IMR-90 (cell line): ENCODE results near the gene PARD6G. TPM values are rescaled to one million over a fixed set of nuclear protein-coding genes. Genes with fewer than 3 reads are reported as not detected.

Experiments used
- ATAC-seq: fragments of 200-7000 bp; cut with Tn5 transposase; 2 replicates; pipeline ENCODE4 v1.9.1; 2020; ENCODE audit warnings: low read depth, mild to moderate bottlenecking, moderate library complexity
- BruUV-seq: library from RNA; stranded (reverse); fragments of 400-500 nt; replicated peaks from 2 replicates; lab custom pipeline; 2021; lab: Mats Ljungman, UMichigan
- CTCF ChIA-PET: fragments of 300-600 bp; formaldehyde crosslinking; extraction: SDS; loops from one replicate; lab custom pipeline; 2021; ENCODE audit warnings: antibody characterized with exemption; lab: Yijun Ruan, JAX
- POLR2A ChIA-PET: fragments of 300-600 bp; sonication (Branson Sonifier 250); formaldehyde crosslinking; loops from one replicate; lab custom pipeline; 2022; ENCODE audit warnings: antibody characterized with exemption; ENCODE audit not compliant: unreplicated experiment; lab: Charles Lee
- DNase-seq: peaks from one replicate; pipeline ENCODE4 v3.0.0; 2013
- H2AFZ ChIP-seq: replicated peaks from 2 replicates; pipeline ENCODE3; 2013; ENCODE audit warnings: low read length, mild to moderate bottlenecking; ENCODE audit not compliant: poor library complexity
- H2AK5ac ChIP-seq: 2 replicates; pipeline ENCODE4 v1.6.1; 2013; ENCODE audit warnings: low read depth, low read length, inconsistent platforms
- H2AK9ac ChIP-seq: replicated peaks from 2 replicates; pipeline ENCODE3; 2013; ENCODE audit warnings: mild to moderate bottlenecking, low read depth, low read length, moderate library complexity; ENCODE audit not compliant: poor library complexity
- H2BK120ac ChIP-seq: 2 replicates; pipeline ENCODE4 v1.6.1; 2013; ENCODE audit warnings: low read depth, low read length, inconsistent platforms
- H2BK15ac ChIP-seq: 3 replicates; pipeline ENCODE4 v1.6.1; 2013; ENCODE audit warnings: low read depth, low read length, inconsistent platforms
- H2BK20ac ChIP-seq: 2 replicates; pipeline ENCODE4 v1.6.1; 2013; ENCODE audit warnings: low read depth, mild to moderate bottlenecking, inconsistent platforms, low read length, moderate library complexity
- H2BK5ac ChIP-seq: 2 replicates; pipeline ENCODE4 v1.6.1; 2013; ENCODE audit warnings: mild to moderate bottlenecking, low read depth, low read length, inconsistent platforms; ENCODE audit not compliant: poor library complexity, severe bottlenecking
- H3K14ac ChIP-seq: replicated peaks from 2 replicates; pipeline ENCODE4 v1.6.1; 2013; ENCODE audit warnings: low read depth, low read length, inconsistent platforms
- H3K18ac ChIP-seq: 2 replicates; pipeline ENCODE4 v1.6.1; 2013; ENCODE audit warnings: low read depth, low read length, control low read depth
- H3K23ac ChIP-seq: 2 replicates; pipeline ENCODE4 v1.6.1; 2013; ENCODE audit warnings: low read depth, low read length, inconsistent platforms
- H3K27ac ChIP-seq: 2 replicates; pipeline ENCODE4 v1.5.1; 2013; ENCODE audit warnings: mild to moderate bottlenecking, control low read depth, low read length; ENCODE audit not compliant: insufficient read depth
- H3K27me3 ChIP-seq: 2 replicates; pipeline ENCODE4 v1.6.1; 2013; ENCODE audit warnings: low read length; ENCODE audit not compliant: control insufficient read depth, insufficient read depth
- H3K36me3 ChIP-seq: 2 replicates; pipeline ENCODE4 v1.6.1; 2013; ENCODE audit warnings: low read length, mixed read lengths; ENCODE audit not compliant: control insufficient read depth, insufficient read depth
- H3K4ac ChIP-seq: 2 replicates; pipeline ENCODE4 v1.6.1; 2013; ENCODE audit warnings: low read depth, low read length, inconsistent platforms
- H3K4me1 ChIP-seq: 2 replicates; pipeline ENCODE4 v1.6.1; 2013; ENCODE audit warnings: low read length, mixed read lengths; ENCODE audit not compliant: control insufficient read depth, insufficient read depth
- H3K4me2 ChIP-seq: 2 replicates; pipeline ENCODE4 v1.6.1; 2013; ENCODE audit warnings: low read depth, mild to moderate bottlenecking, control low read depth, low read length, moderate library complexity
- H3K4me3 ChIP-seq: 2 replicates; pipeline ENCODE4 v1.5.1; 2013; ENCODE audit warnings: low read depth, mild to moderate bottlenecking, control low read depth, low read length, moderate library complexity; ENCODE audit not compliant: insufficient read depth
- H3K56ac ChIP-seq: 2 replicates; pipeline ENCODE4 v1.6.1; 2013; ENCODE audit warnings: low read length, inconsistent platforms; ENCODE audit not compliant: insufficient read depth; ENCODE audit errors: extremely low read depth
- H3K79me1 ChIP-seq, 2 experiments: 2 replicates each; pipeline ENCODE4 v1.6.1; 2013; ENCODE audit warnings: low read length in 2 of 2, inconsistent platforms in 1 of 2, low read depth in 1 of 2
- H3K9ac ChIP-seq: 2 replicates; pipeline ENCODE4 v1.6.1; 2013; ENCODE audit warnings: low read depth, low read length, control low read depth
- H3K9me1 ChIP-seq: 2 replicates; pipeline ENCODE4 v1.6.1; 2013; ENCODE audit warnings: low read length, inconsistent platforms; ENCODE audit not compliant: insufficient read depth
- H3K9me3 ChIP-seq: 2 replicates; pipeline ENCODE4 v1.6.1; 2013; ENCODE audit warnings: low read length; ENCODE audit not compliant: control insufficient read depth, insufficient read depth
- H4K20me1 ChIP-seq: 2 replicates; pipeline ENCODE4 v1.6.1; 2013; ENCODE audit warnings: low read length, inconsistent platforms; ENCODE audit not compliant: insufficient read depth
- H4K5ac ChIP-seq: 2 replicates; pipeline ENCODE4 v1.6.1; 2013; ENCODE audit warnings: mild to moderate bottlenecking, low read depth, low read length, control low read depth
- H4K8ac ChIP-seq, 2 experiments: 2 replicates each; pipeline ENCODE4 v1.6.1; 2013; ENCODE audit warnings: low read depth in 2 of 2, low read length in 2 of 2, control low read depth in 1 of 2, inconsistent platforms in 1 of 2
- H4K91ac ChIP-seq: 2 replicates; pipeline ENCODE4 v1.6.1; 2013; ENCODE audit warnings: low read depth, low read length, inconsistent platforms; ENCODE audit not compliant: insufficient read depth
- ELK1 ChIP-seq: fragments of 150-350 bp; IDR thresholded peaks from 2 replicates; pipeline ENCODE4 v1.6.1; 2016; ENCODE audit warnings: low read depth, mild to moderate bottlenecking, low read length, moderate library complexity, borderline replicate concordance
- POLR2A ChIP-seq: IDR thresholded peaks from 2 replicates; pipeline ENCODE4 v1.6.1; 2012; ENCODE audit warnings: mild to moderate bottlenecking, low read depth, low read length
- WGBS, 2 experiments: methylation state at CpG; one replicate each; pipeline versions ENCODE4 v1.1.5 to v1.1.7; 2013; ENCODE audit warnings: missing lambda C conversion rate in 2 of 2; ENCODE audit not compliant: insufficient read length in 1 of 2; ENCODE audit errors: extremely low coverage in 2 of 2; 5-methylcytosine and 5-hydroxymethylcytosine counted together
- dilution Hi-C: fragments of 300-500 bp; cut with HindIII; formaldehyde crosslinking; loops from one replicate; pipeline ENCODE4 v1.14.3; 2018; ENCODE audit warnings: low sequenced_read_pairs; ENCODE audit not compliant: unreplicated experiment
- in situ Hi-C: fragments of 300-500 bp; cut with MboI; formaldehyde crosslinking; loops from 3 replicates; pipeline ENCODE4 v1.14.3; 2019; ENCODE audit warnings: low sequenced_read_pairs, inconsistent platforms, mixed read lengths
- intact Hi-C: fragments of 100-400 bp; cut with micrococcal nuclease; formaldehyde crosslinking; loops from 2 replicates; pipeline ENCODE4 v1.10.0; 2022
- polyA plus RNA-seq, 3 experiments: library from polyadenylated mRNA; depleted of rRNA; stranded (reverse); fragments of >200 nt; gene quantifications; 2 replicates each; pipeline ENCODE4 v1.2.3, GENCODE V29; 2012; ENCODE audit warnings: low replicate concordance in 1 of 3
- total RNA-seq: library from RNA; depleted of rRNA; stranded (reverse); fragments of >200 nt; gene quantifications from 2 replicates; pipeline ENCODE4 v1.2.3, GENCODE V29; 2012
- TF ChIP-seq, protein P1 (sequence below): fragments of 150-350 bp; IDR thresholded peaks from 2 replicates; pipeline ENCODE4 v1.6.1; 2017; ENCODE audit warnings: mild to moderate bottlenecking, antibody characterized with exemption, low read length, low read depth

Gene PARD6G
- total and polyA plus RNA-seq, 2 of the 4 experiments (the other 2 are of a cell fraction): 2.5 to 4.6 TPM

- DNase-seq (no peak), ATAC-seq (no peak)
- H3K23ac ChIP-seq: no peak overlapping the region
- H2BK120ac ChIP-seq: no peak overlapping the region
- no peak overlapping the region for H3K18ac ChIP-seq
- H2AFZ ChIP-seq: no peak overlapping the region
- H3K9ac ChIP-seq: no peak overlapping the region
- H2AK5ac ChIP-seq: no peak overlapping the region
- no peak overlapping the region for H2BK20ac ChIP-seq
- no peak overlapping the region for H3K4ac ChIP-seq
- in situ Hi-C loops: no loop called here
- H3K4me1 ChIP-seq: peaks cover 2% of the 10 kb centered on the region; the same call in 1 of the 2 replicates
- POLR2A ChIA-PET: interaction anchor here (0.6 kb wide), 1 partner anchor 10 kb away, joined by 3 read pairs; no protein-coding TSS in a partner anchor
- H3K9me3 ChIP-seq: no peaks in the 10 kb centered on the region; the same call in 1 of the 2 replicates
- H3K4me2 ChIP-seq: no peak overlapping the region
- H3K27me3 ChIP-seq: no peaks in the 10 kb centered on the region
- no TSS peak for BruUV-seq
- H3K56ac ChIP-seq: no peak overlapping the region
- peaks cover 4% of the 10 kb centered on the region; the same call in 1 of the 2 replicates for H3K9me1 ChIP-seq
- peaks cover 18 to 60% of the 10 kb centered on the region in 2 experiments for H3K79me1 ChIP-seq
- no peak overlapping the region for H2AK9ac ChIP-seq
- TF ChIP-seq ELK1 (no peak), POLR2A (no peak)
- TF ChIP-seq, protein P1, sequence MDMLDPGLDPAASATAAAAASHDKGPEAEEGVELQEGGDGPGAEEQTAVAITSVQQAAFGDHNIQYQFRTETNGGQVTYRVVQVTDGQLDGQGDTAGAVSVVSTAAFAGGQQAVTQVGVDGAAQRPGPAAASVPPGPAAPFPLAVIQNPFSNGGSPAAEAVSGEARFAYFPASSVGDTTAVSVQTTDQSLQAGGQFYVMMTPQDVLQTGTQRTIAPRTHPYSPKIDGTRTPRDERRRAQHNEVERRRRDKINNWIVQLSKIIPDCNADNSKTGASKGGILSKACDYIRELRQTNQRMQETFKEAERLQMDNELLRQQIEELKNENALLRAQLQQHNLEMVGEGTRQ: no peak
- no peak overlapping the region for H3K4me3 ChIP-seq
- intact Hi-C loops: no loop called here
- H2BK5ac ChIP-seq: no peak overlapping the region
- H4K20me1 ChIP-seq: peaks cover 9% of the 10 kb centered on the region
- H4K91ac ChIP-seq: no peak overlapping the region
- H3K36me3 ChIP-seq: peaks cover 4% of the 10 kb centered on the region
- no CpG with 5 or more reads among the region's 9 CpGs for WGBS, 2 experiments
- H4K8ac ChIP-seq: no peak overlapping the region
- H3K27ac ChIP-seq: no peak overlapping the region
- dilution Hi-C loops: no loop called here
- H4K5ac ChIP-seq: no peak overlapping the region
- H2BK15ac ChIP-seq: no peak overlapping the region
- CTCF ChIA-PET: no interaction called here
- H3K14ac ChIP-seq: no peak overlapping the region
Observed at GRCh38 chr18:80126797-80127196, 120.5 kb downstream of the PARD6G start.
